ENCODE results near the gene SPG21. TPM values are rescaled to one million over a fixed set of nuclear protein-coding genes. Genes with fewer than 3 reads are reported as not detected.

The SPG21 gene
- total RNA-seq, 1 experiment from 2014 or later: 66.6 TPM

- no peaks in the 10 kb centered on the region for H3K23me2 ChIP-seq (ENCODE audit: insufficient read length, low read depth, low read length, poor library complexity, severe bottlenecking)
- H3K4me2 ChIP-seq (ENCODE audit: insufficient read depth, insufficient read length, low read length): no peak overlapping the region
- no peak overlapping the region for H3K56ac ChIP-seq (ENCODE audit: insufficient read length, low read depth, low read length)
- H2BK12ac ChIP-seq (ENCODE audit: insufficient read length, low read depth, low read length): no peak overlapping the region
- no peak overlapping the region for H4K5ac ChIP-seq (ENCODE audit: insufficient read length, low read depth, low read length)
- no peaks in the 10 kb centered on the region for H3K27me3 ChIP-seq (ENCODE audit: insufficient read depth, low read length)
- no peak overlapping the region for H3T11ph ChIP-seq (ENCODE audit: low read length)
- no peak overlapping the region for H3K27ac ChIP-seq (ENCODE audit: insufficient read length, low read depth, low read length)
- H2AFZ ChIP-seq (ENCODE audit: low read length): no peak overlapping the region
- no peak overlapping the region for H2BK15ac ChIP-seq (ENCODE audit: low read depth, low read length)
- H3K79me2 ChIP-seq (ENCODE audit: insufficient read depth, low read length): no peaks in the 10 kb centered on the region
- H2AK5ac ChIP-seq (ENCODE audit: insufficient read length, low read length): no peak overlapping the region
- H4K91ac ChIP-seq (ENCODE audit: insufficient read length, low read depth, low read length): no peak overlapping the region
- no peak overlapping the region for H2BK120ac ChIP-seq (ENCODE audit: low read depth, low read length, poor library complexity, severe bottlenecking)
- WGBS (ENCODE audit: extremely low coverage, insufficient read length, low lambda C conversion rate): no CpG with 5 or more reads among the region's 3 CpGs
- H2BK5ac ChIP-seq (ENCODE audit: insufficient read length, low read length): no peak overlapping the region
- H3K4me1 ChIP-seq (ENCODE audit: insufficient read depth, low read length): no peaks in the 10 kb centered on the region
- no peak overlapping the region for H3K23ac ChIP-seq (ENCODE audit: insufficient read length, low read depth, low read length)
- peak; percentile 56 for DNase-seq
- H4K20me1 ChIP-seq (ENCODE audit: control insufficient read depth, insufficient read depth, insufficient read length): no peaks in the 10 kb centered on the region
- no peaks in the 10 kb centered on the region for H3K27me3 Mint-ChIP-seq (ENCODE audit: low read depth)
- H3K18ac ChIP-seq (ENCODE audit: insufficient read length, low read depth, low read length): no peak overlapping the region
- H3K79me1 ChIP-seq (ENCODE audit: insufficient read depth, low read depth, low read length, poor library complexity, severe bottlenecking): no peaks in the 10 kb centered on the region
- no peak overlapping the region for H3K14ac ChIP-seq (ENCODE audit: insufficient read depth, low read length)
- TF ChIP-seq, protein P1, sequence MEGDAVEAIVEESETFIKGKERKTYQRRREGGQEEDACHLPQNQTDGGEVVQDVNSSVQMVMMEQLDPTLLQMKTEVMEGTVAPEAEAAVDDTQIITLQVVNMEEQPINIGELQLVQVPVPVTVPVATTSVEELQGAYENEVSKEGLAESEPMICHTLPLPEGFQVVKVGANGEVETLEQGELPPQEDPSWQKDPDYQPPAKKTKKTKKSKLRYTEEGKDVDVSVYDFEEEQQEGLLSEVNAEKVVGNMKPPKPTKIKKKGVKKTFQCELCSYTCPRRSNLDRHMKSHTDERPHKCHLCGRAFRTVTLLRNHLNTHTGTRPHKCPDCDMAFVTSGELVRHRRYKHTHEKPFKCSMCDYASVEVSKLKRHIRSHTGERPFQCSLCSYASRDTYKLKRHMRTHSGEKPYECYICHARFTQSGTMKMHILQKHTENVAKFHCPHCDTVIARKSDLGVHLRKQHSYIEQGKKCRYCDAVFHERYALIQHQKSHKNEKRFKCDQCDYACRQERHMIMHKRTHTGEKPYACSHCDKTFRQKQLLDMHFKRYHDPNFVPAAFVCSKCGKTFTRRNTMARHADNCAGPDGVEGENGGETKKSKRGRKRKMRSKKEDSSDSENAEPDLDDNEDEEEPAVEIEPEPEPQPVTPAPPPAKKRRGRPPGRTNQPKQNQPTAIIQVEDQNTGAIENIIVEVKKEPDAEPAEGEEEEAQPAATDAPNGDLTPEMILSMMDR (conservative IDR thresholded peaks at IDR 0.05): no peak
- no peak overlapping the region for H3K4ac ChIP-seq (ENCODE audit: low read depth, low read length)
- no peaks in the 10 kb centered on the region for H3K9me3 ChIP-seq (ENCODE audit: control insufficient read depth, low read depth, low read length)
- no peak overlapping the region for H4K8ac ChIP-seq (replicated peaks; ENCODE audit: insufficient read length, low read depth, low read length)
- H3K9ac ChIP-seq (ENCODE audit: extremely low read depth, insufficient read length, low read length): no peak overlapping the region
- no peak overlapping the region; a peak in 1 of 7 replicates for H3K27ac Mint-ChIP-seq
- peaks cover 11% of the 10 kb centered on the region in 2 experiments for H3K4me1 Mint-ChIP-seq
- no peak overlapping the region for H2BK20ac ChIP-seq (ENCODE audit: low read depth, low read length, poor library complexity, severe bottlenecking)
- no peaks in the 10 kb centered on the region for H3K9me3 Mint-ChIP-seq
- peaks cover 8 to 38% (median 27%) of the 10 kb centered on the region in 3 experiments; a peak in 6 of 7 replicates for H3K36me3 Mint-ChIP-seq (ENCODE audit: insufficient read depth in 1 of 3, low read depth in 3 of 3)
- no peak overlapping the region for H3K4me3 Mint-ChIP-seq
These were observed 17.2 kb upstream of the SPG21 start for GRCh38 chr15:65006876-65007275.
